A549 (cell line): ENCODE results near the gene MUC3A. TPM values are rescaled to one million over a fixed set of nuclear protein-coding genes. Genes with fewer than 3 reads are reported as not detected.

Source experiments
- ATAC-seq, 2 experiments: fragments of 200-7000 bp in 1 of 2; fragments of >200 bp in 1 of 2; cut with Nextera tagmentation in 1 of 2; cut with Tn5 transposase in 1 of 2; 3 replicates each; pipeline versions ENCODE4 v1.8.0 to v1.9.1; 2018 to 2020; ENCODE audit warnings: mild to moderate bottlenecking in 1 of 2, moderate library complexity in 1 of 2
- CTCF ChIA-PET: fragments of 300-600 bp; sonication (Branson Sonifier 250); formaldehyde crosslinking; extraction: SDS; loops from one replicate; lab custom pipeline; 2021; ENCODE audit warnings: antibody characterized with exemption, inconsistent platforms; lab: Yijun Ruan, JAX
- POLR2A ChIA-PET: fragments of 350-600 bp; formaldehyde crosslinking; extraction: SDS; loops from one replicate; lab custom pipeline; 2021; ENCODE audit warnings: antibody characterized with exemption, inconsistent platforms; lab: Yijun Ruan, JAX
- DNase-seq, 2 experiments: peaks; one replicate each; pipeline versions ENCODE4 v3.0.0 to v3.0.0-alpha.2; 2011 to 2016; ENCODE audit warnings: low read depth in 1 of 2, low spot score in 1 of 2
- FAIRE-seq: peaks from 2 replicates; lab custom pipeline; 2011; peaks lifted over from hg19 to GRCh38; lab: Jason Lieb, UNC
- H3K27ac ChIP-seq, 2 experiments: fragments of >200 bp; sonication (Bioruptor Twin); formaldehyde crosslinking; 3 replicates each; pipeline ENCODE4 v1.5.1; 2016 to 2017
- H3K4me1 ChIP-seq: fragments of >200 bp; sonication (Bioruptor Twin); formaldehyde crosslinking; 3 replicates; pipeline ENCODE4 v1.6.1; 2016
- H3K4me2 ChIP-seq: fragments of >200 bp; sonication (Bioruptor Twin); formaldehyde crosslinking; 3 replicates; pipeline ENCODE4 v1.6.1; 2016
- H3K4me3 ChIP-seq: fragments of >200 bp; sonication (Bioruptor Twin); formaldehyde crosslinking; 3 replicates; pipeline ENCODE4 v1.5.1; 2016
- H3K9me3 ChIP-seq: fragments of >200 bp; sonication (Bioruptor Twin); formaldehyde crosslinking; 3 replicates; pipeline ENCODE4 v1.6.1; 2016
- ATOH8 ChIP-seq: fragments of 250-450 bp; sonication (Bioruptor Pico); IDR thresholded peaks from 2 replicates; pipeline ENCODE4 v1.5.0; 2020; ENCODE audit warnings: low read depth, mild to moderate bottlenecking, moderate library complexity
- BHLHE40 ChIP-seq: IDR thresholded peaks from 2 replicates; pipeline ENCODE4 v1.6.1; 2012; ENCODE audit warnings: low read depth, low read length, inconsistent platforms
- CBX2 ChIP-seq: fragments of 200-600 bp; sonication (generic); IDR thresholded peaks from 2 replicates; pipeline ENCODE4 v1.6.1; 2016; ENCODE audit warnings: low read depth, mild to moderate bottlenecking, borderline replicate concordance
- EHMT2 ChIP-seq: fragments of 200-600 bp; sonication (generic); IDR thresholded peaks from 2 replicates; pipeline ENCODE4 v1.6.1; 2016; ENCODE audit warnings: antibody characterized with exemption, low read depth, mild to moderate bottlenecking, moderate library complexity
- ELK1 ChIP-seq: fragments of 150-350 bp; IDR thresholded peaks from 2 replicates; pipeline ENCODE4 v1.6.1; 2014; ENCODE audit warnings: low read depth, mild to moderate bottlenecking, low read length
- EP300 ChIP-seq, 2 experiments: fragments of >200 bp; sonication (Bioruptor Twin); formaldehyde crosslinking; IDR thresholded peaks; 2 replicates in 1 of 2; 3 replicates in 1 of 2; pipeline ENCODE4 v1.6.1; 2016 to 2017
- FOSL2 ChIP-seq, 2 experiments: fragments of 450-650 bp in 1 of 2; fragments of >200 bp in 1 of 2; sonication (Bioruptor Twin) in 1 of 2; formaldehyde crosslinking; IDR thresholded peaks; 2 replicates each; pipeline versions ENCODE4 v1.5.0 to v1.6.1; 2016 to 2020; ENCODE audit warnings: mild to moderate bottlenecking in 1 of 2, moderate library complexity in 1 of 2
- FOXS1 ChIP-seq: fragments of 250-450 bp; sonication (Bioruptor Pico); IDR thresholded peaks from 2 replicates; pipeline ENCODE4 v1.5.0; 2020; ENCODE audit warnings: mild to moderate bottlenecking, moderate library complexity
- HOXA7 ChIP-seq: fragments of 250-450 bp; sonication (Bioruptor Pico); IDR thresholded peaks from 2 replicates; pipeline ENCODE4 v1.5.0; 2020; ENCODE audit warnings: mild to moderate bottlenecking, moderate library complexity
- HOXB13 ChIP-seq: fragments of 250-450 bp; sonication (Bioruptor Pico); IDR thresholded peaks from 2 replicates; pipeline ENCODE4 v1.5.0; 2020; ENCODE audit warnings: low read depth, mild to moderate bottlenecking, moderate library complexity
- JUN ChIP-seq, 2 experiments: fragments of >200 bp; sonication (Bioruptor Twin); formaldehyde crosslinking; IDR thresholded peaks; 2 replicates in 1 of 2; 3 replicates in 1 of 2; pipeline ENCODE4 v1.6.1; 2016 to 2017
- JUNB ChIP-seq: fragments of >200 bp; sonication (Bioruptor Twin); formaldehyde crosslinking; IDR thresholded peaks from 2 replicates; pipeline ENCODE4 v1.6.1; 2016
- KDM1A ChIP-seq: fragments of 200-600 bp; sonication (generic); IDR thresholded peaks from 2 replicates; pipeline ENCODE4 v1.6.1; 2016; ENCODE audit warnings: low read depth, mild to moderate bottlenecking
- MYC ChIP-seq: IDR thresholded peaks from 2 replicates; pipeline ENCODE4 v1.6.1; 2012; ENCODE audit warnings: mild to moderate bottlenecking, inconsistent platforms, low read length, improper control_type of control experiment, borderline replicate concordance
- PHF8 ChIP-seq: fragments of 200-600 bp; sonication (generic); IDR thresholded peaks from 2 replicates; pipeline ENCODE4 v1.6.1; 2016; ENCODE audit warnings: low read depth, mild to moderate bottlenecking, antibody characterized with exemption, moderate library complexity, borderline replicate concordance
- POLR2A ChIP-seq: IDR thresholded peaks from 2 replicates; pipeline ENCODE4 v1.6.1; 2012; ENCODE audit warnings: mild to moderate bottlenecking, low read length
- POLR2AphosphoS2 ChIP-seq: conservative IDR thresholded peaks from 2 replicates; pipeline ENCODE4 v1.6.1; 2012; ENCODE audit warnings: low read length, improper control_type of control experiment, inconsistent platforms
- RCOR1 ChIP-seq: fragments of 150-350 bp; IDR thresholded peaks from 2 replicates; pipeline ENCODE4 v1.6.1; 2014; ENCODE audit warnings: antibody characterized with exemption, low read length, low read depth
- REST ChIP-seq: fragments of 200-600 bp; sonication (generic); IDR thresholded peaks from 2 replicates; pipeline ENCODE4 v1.6.1; 2016; ENCODE audit warnings: antibody characterized with exemption, mild to moderate bottlenecking, moderate library complexity
- RNF2 ChIP-seq: fragments of 200-600 bp; sonication (generic); IDR thresholded peaks from 2 replicates; pipeline ENCODE4 v1.6.1; 2016; ENCODE audit warnings: low read depth, mild to moderate bottlenecking, antibody characterized with exemption, moderate library complexity, borderline replicate concordance
- SREBF2 ChIP-seq: fragments of 450-650 bp; IDR thresholded peaks from 2 replicates; pipeline ENCODE4 v1.6.1; 2014; ENCODE audit warnings: mild to moderate bottlenecking, moderate library complexity
- ZC3H11A ChIP-seq: fragments of 450-650 bp; IDR thresholded peaks from 2 replicates; pipeline ENCODE4 v1.6.1; 2014; ENCODE audit warnings: antibody characterized with exemption, mild to moderate bottlenecking
- ZFP36 ChIP-seq: fragments of 450-650 bp; IDR thresholded peaks from 2 replicates; pipeline ENCODE4 v1.6.1; 2014; ENCODE audit warnings: borderline replicate concordance; ENCODE audit not compliant: partially characterized antibody
- ZSCAN20 ChIP-seq: fragments of 250-450 bp; sonication (Bioruptor Pico); IDR thresholded peaks from 2 replicates; pipeline ENCODE4 v1.8.0; 2022; ENCODE audit warnings: mild to moderate bottlenecking, moderate library complexity
- WGBS: methylation state at CpG from one replicate; pipeline ENCODE4 v1.1.6; 2017; ENCODE audit errors: missing lambda C conversion rate; 5-methylcytosine and 5-hydroxymethylcytosine counted together
- polyA plus RNA-seq, 4 experiments: library from polyadenylated mRNA; depleted of rRNA in 3 of 4; stranded (reverse); fragments of >200 nt; fragmentation: RNase III in 1 of 4; extraction: RNeasy Plus Mini Kit Qiagen cat#74134 plus additional on column Dnase treatment in 1 of 4; gene quantifications; 2 replicates in 3 of 4; 3 replicates in 1 of 4; pipeline ENCODE4 v1.2.3, GENCODE V29; 2011 to 2017

The MUC3A gene
- polyA plus RNA-seq, 2 of the 4 experiments (the other 2 are of a cell fraction), result 4.0 to 6.9 TPM

- H3K4me1 ChIP-seq, result peaks cover 31% of the 10 kb centered on the region
- TF ChIP-seq HOXA7 (CRISPR knock-in tag), result no peak
- no peak for TF ChIP-seq REST
- no peak for TF ChIP-seq FOXS1 (CRISPR knock-in tag)
- TF ChIP-seq POLR2A, result no peak
- no peak for TF ChIP-seq CBX2
- TF ChIP-seq RCOR1, result no peak
- no peak for TF ChIP-seq MYC
- TF ChIP-seq KDM1A, result no peak
- no peak for TF ChIP-seq PHF8
- TF ChIP-seq RNF2, result no peak
- no peak for TF ChIP-seq SREBF2
- no peak for TF ChIP-seq JUN (IDR thresholded peaks at IDR 0.05)
- no peak for TF ChIP-seq HOXB13 (CRISPR knock-in tag)
- TF ChIP-seq EP300 (IDR thresholded peaks at IDR 0.05), result no peak
- no peak for TF ChIP-seq ELK1
- TF ChIP-seq, all 56 proteins: peak for 0
- FAIRE-seq (no peak), ATAC-seq (no peak), DNase-seq (no peak)
- 50% methylated on average over 4 of the region's 4 CpGs for WGBS
- Histone ChIP-seq H3K4me2 (no peak overlapping the region), H3K9me3 (no peaks in the 10 kb centered on the region), H3K27ac (no peak overlapping the region), H3K4me3 (no peak overlapping the region)
- POLR2A ChIA-PET, result no interaction called here
- CTCF ChIA-PET, result interaction anchor here (0.7 to 1.5 kb wide), 4 partner anchors 11 to 81 kb away, joined by 3 to 8 read pairs (median 4); no protein-coding TSS in a partner anchor
These were observed 29.0 kb downstream of the MUC3A start for GRCh38 chr7:100978300-100978699.

- ATAC-seq, result peak; percentile 94 to 95
- peaks cover 29% of the 10 kb centered on the region for H3K4me1 ChIP-seq
- peak in 1 of 2 experiments; percentile 91 for DNase-seq
- CTCF ChIA-PET, result interaction anchor here (1.0 kb wide), 1 partner anchor 8 kb away, joined by 3 read pairs; no protein-coding TSS in a partner anchor
- H3K4me3 ChIP-seq, result no peak overlapping the region
- no peak for FAIRE-seq
- POLR2A ChIA-PET, result no interaction called here
- H3K27ac ChIP-seq, result peak overlapping the region; percentile 59 to 61; a peak in 5 of 6 replicates
- no peaks in the 10 kb centered on the region for H3K9me3 ChIP-seq
- H3K4me2 ChIP-seq, result peak overlapping the region; percentile 35; the same call in 2 of the 3 replicates
- WGBS, result 12% methylated on average over 8 of the region's 8 CpGs
- TF ChIP-seq ZSCAN20 (CRISPR knock-in tag) (no peak), ELK1 (no peak), EP300 (IDR thresholded peaks at IDR 0.05) (0 out of 5 replicates have a peak, but pooled peaks of 1 of the 2 experiments have one; percentile 33), RNF2 (no peak), REST (no peak), FOSL2 (IDR thresholded peaks at IDR 0.05) (no peak), FOSL2 (CRISPR knock-in tag; IDR thresholded peaks at IDR 0.05) (peak; percentile 56), BHLHE40 (no peak), ZFP36 (peak; percentile 97), EHMT2 (no peak), FOXS1 (CRISPR knock-in tag) (no peak), JUNB (no peak; the same call in 1 of the 2 replicates), HOXA7 (CRISPR knock-in tag) (no peak), ATOH8 (no peak), PHF8 (no peak), ZC3H11A (no peak), POLR2AphosphoS2 (no peak)
These were observed 34.3 kb downstream of the MUC3A start for GRCh38 chr7:100983451-100984187.
